ENCODE measurements around the gene SLAMF8.

SLAMF8 gene

DNA sequence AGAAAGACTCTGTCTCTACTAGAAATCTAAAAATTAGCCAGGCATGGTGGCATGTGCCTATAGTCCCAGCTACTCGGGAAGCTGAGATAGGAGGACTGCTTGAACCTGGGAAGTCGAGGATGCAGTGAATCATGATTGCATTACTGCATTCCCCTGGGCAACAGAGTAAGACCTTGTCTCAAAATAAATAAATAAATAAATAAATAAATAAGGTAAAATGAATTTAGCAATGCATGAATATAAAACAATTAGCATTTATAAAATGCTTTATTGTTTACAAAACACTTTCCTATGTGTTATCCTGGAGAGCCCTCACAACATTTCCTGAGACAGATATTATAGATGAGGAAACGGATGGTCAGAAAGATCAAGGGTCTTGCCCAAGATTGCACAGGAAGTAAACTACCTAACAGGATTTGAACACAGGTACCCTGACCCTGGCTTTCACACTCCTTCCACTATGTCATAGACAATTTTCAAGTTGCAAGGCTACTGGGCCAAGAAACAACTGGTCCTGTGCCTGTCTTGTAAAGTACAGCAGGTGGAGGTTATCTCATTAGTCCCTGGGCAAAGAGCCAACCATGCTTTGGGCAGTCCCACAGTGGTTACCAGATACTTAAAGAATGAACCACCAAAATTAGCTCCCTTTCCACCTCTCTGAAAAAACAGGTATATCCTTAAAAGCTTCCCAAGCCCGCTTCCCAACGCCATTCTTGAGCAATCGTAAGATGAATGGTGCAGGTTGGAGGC lies 51.2 kb downstream of the SLAMF8 start:
- peak; percentile 28 for DNase-seq

DNA sequence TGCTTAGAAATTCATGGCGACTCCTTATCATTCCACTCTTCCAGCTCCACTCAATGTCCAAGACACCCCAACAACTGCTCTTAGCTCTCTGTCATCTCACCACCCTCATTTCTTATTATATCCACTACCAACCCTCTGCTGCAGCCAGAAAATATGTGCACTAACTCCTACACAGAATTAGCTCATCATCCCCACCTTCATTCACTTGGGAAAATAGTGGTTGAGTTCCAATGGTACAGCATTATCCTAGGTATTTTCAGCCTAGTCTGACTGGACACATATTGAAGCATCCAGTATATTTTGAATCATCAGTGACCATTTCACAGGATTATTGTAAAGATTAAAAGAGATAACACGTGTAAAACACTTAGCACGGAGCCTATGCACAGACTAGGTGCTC lies 52.5 kb downstream of the SLAMF8 start:
- no peak for DNase-seq

DNA sequence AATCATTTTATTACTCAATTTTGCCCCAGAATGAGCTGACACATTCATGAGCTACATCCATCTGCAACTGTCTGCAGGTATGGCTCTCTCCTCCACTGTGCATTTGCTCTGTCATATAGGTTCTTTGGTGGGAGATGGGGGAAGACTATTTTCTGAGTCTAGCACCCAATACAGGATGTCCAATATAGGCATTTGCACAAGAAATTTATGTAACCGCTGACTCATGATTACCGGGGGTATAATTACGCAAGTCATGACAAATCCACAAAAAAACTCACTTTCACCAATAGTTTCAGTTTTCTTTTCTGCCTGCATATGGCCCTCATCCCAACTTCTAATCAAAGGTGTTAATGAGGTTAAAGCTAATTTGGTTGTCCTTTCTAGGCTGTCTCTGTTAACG lies 53.3 kb downstream of the SLAMF8 start:
- DNase-seq, result no peak

DNA sequence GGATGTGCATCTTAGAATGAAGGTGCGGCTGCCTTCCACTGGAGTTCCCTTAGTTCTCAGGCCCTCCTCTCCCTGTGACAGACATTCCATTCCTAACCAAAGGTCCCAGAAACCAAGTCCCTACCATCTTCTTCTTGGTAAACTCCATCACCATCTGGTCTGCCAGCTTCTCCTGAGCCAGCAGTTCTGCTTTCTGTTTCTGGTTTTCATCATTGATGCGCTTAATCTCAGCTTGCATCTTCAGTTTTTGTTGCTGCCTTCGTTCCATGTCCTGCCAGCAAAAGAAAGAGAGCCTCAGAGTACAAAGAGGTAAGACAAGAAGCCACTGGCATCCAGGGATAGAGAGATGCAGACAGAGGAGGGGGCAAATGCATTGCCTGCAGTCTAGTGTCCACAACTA lies 53.8 kb downstream of the SLAMF8 start:
- no peak for DNase-seq

DNA sequence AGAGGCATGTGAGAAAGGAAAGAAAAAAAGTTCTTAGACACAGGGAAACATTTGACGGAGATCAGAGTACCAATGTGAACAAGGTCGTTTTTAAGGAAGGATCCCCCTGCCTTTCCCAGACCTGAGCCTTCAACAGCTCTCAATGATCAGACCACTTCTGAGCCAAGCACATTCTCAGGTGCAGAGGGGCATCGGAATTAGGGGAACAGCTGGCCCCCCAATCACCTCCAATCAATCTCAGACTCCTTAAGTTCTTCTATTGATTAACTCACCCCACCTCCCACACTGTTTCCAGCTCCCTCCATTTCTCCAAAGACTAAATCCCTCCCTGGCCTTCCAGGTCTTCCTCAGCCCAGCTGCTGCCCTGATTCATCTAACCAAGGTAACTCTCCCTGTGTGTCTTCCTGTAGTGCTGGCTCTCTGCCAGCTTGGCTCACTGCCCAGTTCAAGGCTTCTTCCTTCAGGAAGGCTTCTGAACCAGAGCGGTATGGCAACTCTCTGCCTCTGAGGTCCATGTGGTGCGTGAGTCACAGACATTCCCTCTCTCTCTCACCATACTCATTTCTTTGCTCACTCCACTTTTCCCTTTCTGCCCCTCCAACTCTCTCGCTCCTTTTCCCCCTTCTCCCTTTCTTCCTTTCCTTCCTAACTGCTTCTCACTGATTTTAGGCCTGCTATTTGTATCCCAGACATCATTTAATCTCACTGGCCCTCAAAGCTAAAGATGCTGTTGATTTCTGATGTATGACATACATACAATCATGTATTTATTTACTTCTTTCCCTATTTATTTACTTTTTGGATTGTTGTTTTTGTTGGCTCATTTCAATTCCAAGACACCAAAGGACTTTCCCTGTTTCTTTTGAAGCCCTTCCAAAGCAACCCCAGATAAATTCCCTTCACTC lies 55.2 kb downstream of the SLAMF8 start:
- peak; percentile 80 for DNase-seq

DNA sequence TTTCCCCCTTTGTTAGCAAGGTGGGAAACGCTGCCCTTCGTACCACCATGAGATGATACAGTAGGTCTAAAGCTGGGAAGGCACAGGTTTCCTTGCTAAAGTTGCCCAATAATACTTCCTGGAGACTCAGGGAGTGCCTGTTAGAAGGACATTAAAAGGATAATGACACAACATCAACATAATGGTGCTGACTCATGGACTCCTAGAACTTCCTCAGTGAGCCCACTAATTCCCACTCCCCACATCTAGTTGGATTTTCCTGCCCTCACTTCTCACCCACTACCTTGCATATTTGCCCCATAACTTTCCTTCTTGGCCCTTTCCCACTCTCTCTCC lies 55.8 kb downstream of the SLAMF8 start:
- no peak for DNase-seq

DNA sequence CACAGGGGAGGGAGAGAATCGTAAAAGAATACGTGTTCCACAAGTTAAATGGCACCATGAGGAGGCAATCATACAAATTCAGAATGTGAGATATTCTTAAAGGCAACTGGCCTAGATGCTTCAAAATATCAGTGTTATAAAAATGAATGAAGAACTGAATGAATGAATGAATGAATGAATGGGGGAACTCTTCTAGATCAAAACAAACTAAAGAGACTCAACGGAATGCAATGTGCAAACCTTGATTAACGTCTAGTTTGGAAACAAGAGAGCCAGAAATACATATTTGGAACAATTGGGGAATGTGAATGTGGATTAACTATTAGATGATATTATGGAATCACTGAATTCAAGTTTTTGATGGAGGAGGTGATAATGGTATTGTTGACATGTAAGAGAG lies 56.5 kb downstream of the SLAMF8 start:
- DNase-seq, result no peak

DNA sequence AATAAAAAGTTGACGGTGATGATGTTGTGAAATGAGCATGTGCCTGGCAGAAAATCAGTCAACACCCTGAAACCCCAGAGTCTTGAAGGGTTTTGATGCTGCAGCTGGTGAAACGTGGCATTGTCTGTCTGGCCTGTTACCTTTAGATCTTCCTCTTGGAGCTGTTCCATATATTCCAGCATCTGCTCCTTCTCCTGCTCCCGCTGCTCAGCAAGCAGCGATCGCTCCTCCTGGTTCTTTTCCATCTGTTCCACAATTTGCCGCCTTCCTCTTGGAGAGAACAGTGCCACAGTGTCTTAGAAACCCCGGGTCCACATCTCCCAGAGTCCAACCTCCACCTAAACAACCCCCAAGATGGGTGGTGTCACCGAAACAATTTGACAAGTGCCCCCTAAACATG lies 57.6 kb downstream of the SLAMF8 start:
- DNase-seq, result no peak

All from NCI-H1436 (cell line).